Stomach (tissue), 9 donors: Measurements from ENCODE around the gene NAT9. TPM values are rescaled to one million over a fixed set of nuclear protein-coding genes. Genes with fewer than 3 reads are reported as not detected.

Source experiments
- DNase-seq, 2 donors: peaks; one replicate each; pipeline versions ENCODE4 v3.0.0 to v3.0.0-alpha.2; 2013 to 2019
- H3K27ac ChIP-seq, 5 donors: fragments of 200-600 bp in 4 of 5; sonication (generic) in 4 of 5; one replicate each; pipeline ENCODE4 v1.5.1; 2013 to 2019; ENCODE audit warnings: mild to moderate bottlenecking in 1 of 5, moderate library complexity in 1 of 5
- H3K27me3 ChIP-seq, 3 donors: fragments of 200-600 bp; sonication (generic); one replicate each; pipeline ENCODE4 v1.5.1; 2017 to 2019; ENCODE audit warnings: mixed run types in 1 of 3
- H3K36me3 ChIP-seq, 4 donors: fragments of 200-600 bp; sonication (generic); 1 replicate in 3 of 4; 2 replicates in 1 of 4; pipeline ENCODE4 v1.5.1; 2016 to 2019
- H3K4me1 ChIP-seq, 4 donors: fragments of 200-600 bp; sonication (generic); one replicate each; pipeline ENCODE4 v1.5.1; 2016 to 2019
- H3K4me3 ChIP-seq, 4 donors: fragments of 200-600 bp; sonication (generic) in 3 of 4; one replicate each; pipeline ENCODE4 v1.5.1; 2016 to 2019; ENCODE audit warnings: mild to moderate bottlenecking in 1 of 4
- H3K9me3 ChIP-seq, 4 donors: fragments of 200-600 bp; sonication (generic); one replicate each; pipeline ENCODE4 v1.5.1; 2016 to 2019
- EP300 ChIP-seq: sonication (generic); formaldehyde crosslinking; IDR thresholded peaks from one replicate; pipeline ENCODE4 v1.6.1; 2017; ENCODE audit warnings: antibody characterized with exemption
- POLR2A ChIP-seq, 4 donors: fragments of 450-650 bp; IDR thresholded peaks; one replicate each; pipeline ENCODE4 v1.6.1; 2016; ENCODE audit warnings: antibody characterized with exemption in 4 of 4, control low read depth in 2 of 4, mild to moderate bottlenecking in 1 of 4, moderate library complexity in 1 of 4
- POLR2AphosphoS5 ChIP-seq, 3 donors: sonication (generic); formaldehyde crosslinking; IDR thresholded peaks; one replicate each; pipeline ENCODE4 v1.6.1; 2016; ENCODE audit warnings: antibody characterized with exemption in 3 of 3
- WGBS, 5 donors: extraction: QIAGEN DNeasy Blood & Tissue Kit in 3 of 5; methylation state at CpG; one replicate each; pipeline versions ENCODE4 v1.1.5 to v1.1.7; 2013 to 2018; 5-methylcytosine and 5-hydroxymethylcytosine counted together
- intact Hi-C: fragments of 100-400 bp; cut with DNase I; formaldehyde crosslinking; loops from one replicate; pipeline ENCODE4 v1.15.1; 2023; ENCODE audit warnings: low total_unique reads
- polyA plus RNA-seq, 3 donors: library from polyadenylated mRNA; stranded (reverse); fragments of 200-250 nt; gene quantifications; one replicate each; pipeline ENCODE4 v1.2.3, GENCODE V29; 2013
- total RNA-seq, 5 donors: library from RNA; depleted of rRNA; stranded (reverse); fragments of >200 nt; gene quantifications; one replicate each; pipeline versions ENCODE4 v1.1.0 to v1.2.3, GENCODE V29; 2014 to 2016
- TF ChIP-seq, protein P1 (sequence below), 7 experiments: fragments of 450-650 bp in 4 of 7; fragments of 200-600 bp in 3 of 7; sonication (generic) in 3 of 7; IDR thresholded peaks; one replicate each; pipeline ENCODE4 v1.5.1; 2016 to 2019; ENCODE audit warnings: antibody characterized with exemption in 7 of 7, control low read depth in 2 of 7, mild to moderate bottlenecking in 1 of 7
- donor health status: healthy with polysubstance abuse.
- donor health status: Bipolar disorder and iron deficiency.
- donor health status: healthy.

NAT9 gene
- total and polyA plus RNA-seq, 8 donors = 14.5 to 33.5 (median 21.9) TPM

GRCh38 chr17:74746922-74747321 lies 29.2 kb downstream of the NAT9 start:
- TF ChIP-seq, protein P1, sequence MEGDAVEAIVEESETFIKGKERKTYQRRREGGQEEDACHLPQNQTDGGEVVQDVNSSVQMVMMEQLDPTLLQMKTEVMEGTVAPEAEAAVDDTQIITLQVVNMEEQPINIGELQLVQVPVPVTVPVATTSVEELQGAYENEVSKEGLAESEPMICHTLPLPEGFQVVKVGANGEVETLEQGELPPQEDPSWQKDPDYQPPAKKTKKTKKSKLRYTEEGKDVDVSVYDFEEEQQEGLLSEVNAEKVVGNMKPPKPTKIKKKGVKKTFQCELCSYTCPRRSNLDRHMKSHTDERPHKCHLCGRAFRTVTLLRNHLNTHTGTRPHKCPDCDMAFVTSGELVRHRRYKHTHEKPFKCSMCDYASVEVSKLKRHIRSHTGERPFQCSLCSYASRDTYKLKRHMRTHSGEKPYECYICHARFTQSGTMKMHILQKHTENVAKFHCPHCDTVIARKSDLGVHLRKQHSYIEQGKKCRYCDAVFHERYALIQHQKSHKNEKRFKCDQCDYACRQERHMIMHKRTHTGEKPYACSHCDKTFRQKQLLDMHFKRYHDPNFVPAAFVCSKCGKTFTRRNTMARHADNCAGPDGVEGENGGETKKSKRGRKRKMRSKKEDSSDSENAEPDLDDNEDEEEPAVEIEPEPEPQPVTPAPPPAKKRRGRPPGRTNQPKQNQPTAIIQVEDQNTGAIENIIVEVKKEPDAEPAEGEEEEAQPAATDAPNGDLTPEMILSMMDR (IDR thresholded peaks at IDR 0.05) = no peak
- TF ChIP-seq POLR2AphosphoS5 (IDR thresholded peaks at IDR 0.05) = no peak
- no peak for TF ChIP-seq EP300
- no peak for TF ChIP-seq POLR2A (IDR thresholded peaks at IDR 0.05)
- H3K4me1 ChIP-seq = peaks cover 32 to 85% (median 78%) of the 10 kb centered on the region in 4 donors

DNA sequence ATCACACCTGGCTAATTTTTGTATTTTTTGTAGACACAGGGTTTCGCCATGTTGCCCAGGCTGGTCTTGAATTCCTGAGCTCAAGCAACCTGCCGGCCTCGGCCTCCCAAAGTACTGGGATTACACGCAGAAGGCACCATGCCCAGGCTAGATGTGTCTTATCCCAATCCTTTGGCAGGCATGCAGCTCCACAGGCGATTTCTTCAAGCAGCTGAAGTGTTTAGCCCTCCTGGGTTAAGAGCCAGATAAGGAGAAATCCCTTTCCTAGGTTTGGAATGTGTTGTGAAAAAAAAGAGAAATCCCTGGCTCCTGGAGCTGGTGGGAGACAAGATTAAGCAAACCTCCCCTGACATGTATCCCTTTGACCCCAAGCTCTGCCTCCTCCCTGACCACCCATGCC lies 29.8 kb downstream of the NAT9 start:
- peaks cover 0 to 9% (median 0%) of the 10 kb centered on the region in 3 donors for H3K27me3 ChIP-seq
- no peaks in the 10 kb centered on the region for H3K9me3 ChIP-seq
- intact Hi-C loops = no loop called here
- H3K36me3 ChIP-seq = no peaks in the 10 kb centered on the region
- H3K27ac ChIP-seq = peak overlapping the region in 3 of 5 donors; percentile 91 to 94 (median 92)
- 65 to 81% (median 67%) methylated on average over 5 of the region's 5 CpGs for WGBS, 5 donors
- TF ChIP-seq, protein P1 (IDR thresholded peaks at IDR 0.05) = no peak
- TF ChIP-seq EP300 = no peak
- TF ChIP-seq POLR2A (IDR thresholded peaks at IDR 0.05) = no peak
- TF ChIP-seq POLR2AphosphoS5 (IDR thresholded peaks at IDR 0.05) = no peak
- H3K4me1 ChIP-seq = peaks cover 30 to 85% (median 76%) of the 10 kb centered on the region in 4 donors
- peak in 1 of 2 donors; percentile 14 for DNase-seq
- H3K4me3 ChIP-seq = no peak overlapping the region

More at GRCh38 chr17:74746922-74747321, 29.2 kb downstream of the NAT9 start:
- peak in 1 of 2 donors; percentile 46 for DNase-seq
- Histone ChIP-seq H3K9me3 (no peaks in the 10 kb centered on the region), H3K4me3 (no peak overlapping the region), H3K27ac (peak overlapping the region in 4 of 5 donors; percentile 87 to 94 (median 92)), H3K36me3 (no peaks in the 10 kb centered on the region), H3K27me3 (peaks cover 0 to 3% (median 0%) of the 10 kb centered on the region in 3 donors)
- 32 to 43% (median 39%) methylated on average over 6 of the region's 6 CpGs for WGBS, 5 donors
- intact Hi-C loops = no loop called here

- TF ChIP-seq, protein P1 (IDR thresholded peaks at IDR 0.05) = no peak
- TF ChIP-seq EP300 = no peak
- no peak for TF ChIP-seq POLR2A (IDR thresholded peaks at IDR 0.05)
- TF ChIP-seq POLR2AphosphoS5 (IDR thresholded peaks at IDR 0.05) = no peak
- peak in 1 of 2 donors; percentile 9 for DNase-seq
- Histone ChIP-seq H3K4me1 (peaks cover 23 to 85% (median 69%) of the 10 kb centered on the region in 4 donors), H3K9me3 (no peaks in the 10 kb centered on the region), H3K27me3 (peaks cover 0 to 16% (median 0%) of the 10 kb centered on the region in 3 donors), H3K36me3 (no peaks in the 10 kb centered on the region), H3K4me3 (no peak overlapping the region), H3K27ac (peak overlapping the region in 4 of 5 donors; percentile 11 to 91 (median 80))
- 80 to 93% (median 93%) methylated on average over 8 of the region's 8 CpGs for WGBS, 5 donors
- intact Hi-C loops = no loop called here
Observed at GRCh38 chr17:74745548-74746177, 30.5 kb downstream of the NAT9 start.

DNA sequence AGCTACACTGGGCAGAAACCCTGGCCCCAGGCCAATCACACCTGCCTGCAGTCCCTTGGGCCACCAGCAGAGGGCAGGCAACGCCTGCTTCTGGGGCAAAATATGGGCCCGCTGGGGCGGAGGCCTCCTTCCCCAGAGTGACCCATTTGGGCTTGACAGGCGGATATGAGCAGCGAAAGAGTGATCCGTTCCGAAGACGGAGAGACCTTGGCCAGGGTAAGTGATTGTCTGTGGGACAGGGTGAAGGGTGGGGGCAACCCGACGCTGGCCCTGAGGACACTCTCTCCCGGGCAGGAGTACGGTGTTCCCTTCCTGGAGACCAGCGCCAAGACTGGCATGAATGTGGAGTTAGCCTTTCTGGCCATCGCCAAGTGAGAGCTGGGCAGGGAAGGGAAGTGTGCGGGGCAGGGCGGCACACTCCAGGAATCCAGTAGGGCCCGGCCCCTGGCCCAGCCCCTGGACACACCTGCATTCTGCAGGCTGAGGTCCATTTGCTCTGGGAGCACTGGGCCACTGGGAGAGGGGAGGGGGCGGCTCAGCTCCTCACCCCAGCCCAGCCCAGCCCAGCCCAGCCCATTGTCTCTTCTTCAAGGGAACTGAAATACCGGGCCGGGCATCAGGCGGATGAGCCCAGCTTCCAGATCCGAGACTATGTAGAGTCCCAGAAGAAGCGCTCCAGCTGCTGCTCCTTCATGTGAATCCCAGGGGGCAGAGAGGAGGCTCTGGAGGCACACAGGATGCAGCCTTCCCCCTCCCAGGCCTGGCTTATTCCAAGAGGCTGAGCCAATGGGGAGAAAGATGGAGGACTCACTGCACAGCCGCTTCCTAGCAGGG lies 31.2 kb downstream of the NAT9 start:
- 20 to 55% (median 27%) methylated on average over 10 to 24 of the region's 24 CpGs for WGBS, 5 donors

More for the DNA sequence above, 31.2 kb downstream of the NAT9 start:
- TF ChIP-seq EP300 (no peak), POLR2A (IDR thresholded peaks at IDR 0.05) (no peak), POLR2AphosphoS5 (IDR thresholded peaks at IDR 0.05) (peak in 2 of 3 donors; percentile 56 to 88)
- TF ChIP-seq, protein P1 (IDR thresholded peaks at IDR 0.05) = peak in 6 of 7 experiments; percentile 97 to 100 (median 100)
- H3K36me3 ChIP-seq = no peaks in the 10 kb centered on the region
- intact Hi-C loops = loop anchor here (5.0 kb wide), 1 partner anchor 117 kb away; no protein-coding TSS in a partner anchor
- H3K9me3 ChIP-seq = no peaks in the 10 kb centered on the region
- H3K4me1 ChIP-seq = peaks cover 17 to 85% (median 62%) of the 10 kb centered on the region in 4 donors
- H3K27me3 ChIP-seq = peaks cover 0 to 22% (median 3%) of the 10 kb centered on the region in 3 donors
- peak; percentile 89 to 96 for DNase-seq
- peak overlapping the region; percentile 11 to 82 (median 79) for H3K27ac ChIP-seq
- peak overlapping the region; percentile 24 to 29 (median 28) for H3K4me3 ChIP-seq
